ENCODE data around the gene LRRD1. TPM values are rescaled to one million over a fixed set of nuclear protein-coding genes. Genes with fewer than 3 reads are reported as not detected.
"Not testable (repeated sequence)": the region's sequence is repeated elsewhere in the genome, so short reads cannot be mapped to it uniquely, and the experiment has no call there.

The LRRD1 gene
- total RNA-seq, 2 experiments from 2014 or later, result not detected

- no peak for DNase-seq
- H3K4me1 Mint-ChIP-seq, result peaks cover 3% of the 10 kb centered on the region
- H3K27me3 Mint-ChIP-seq, result peaks cover 12% of the 10 kb centered on the region
- H3K9me3 Mint-ChIP-seq, result no peaks in the 10 kb centered on the region
- H3K36me3 Mint-ChIP-seq, result no peaks in the 10 kb centered on the region
- no peak overlapping the region for H3K4me3 Mint-ChIP-seq
- H3K27ac Mint-ChIP-seq, result no peak overlapping the region
These were observed 22.0 kb downstream of the LRRD1 start for GRCh38 chr7:92156990-92157389.

GRCh38 chr7:92155108-92155739 lies 23.7 kb downstream of the LRRD1 start:
- Mint-ChIP-seq H3K4me3 (no peak overlapping the region), H3K27ac (no peak overlapping the region)
- no peak for DNase-seq

GRCh38 chr7:92150450-92151017 lies 28.4 kb downstream of the LRRD1 start:
- Mint-ChIP-seq H3K4me3 (no peak overlapping the region), H3K27ac (no peak overlapping the region), H3K27me3 (no peaks in the 10 kb centered on the region), H3K9me3 (no peaks in the 10 kb centered on the region), H3K36me3 (no peaks in the 10 kb centered on the region), H3K4me1 (no peaks in the 10 kb centered on the region)
- no peak for DNase-seq

More at GRCh38 chr7:92155108-92155739, 23.7 kb downstream of the LRRD1 start:
- no peaks in the 10 kb centered on the region for H3K9me3 Mint-ChIP-seq
- H3K36me3 Mint-ChIP-seq, result no peaks in the 10 kb centered on the region
- H3K4me1 Mint-ChIP-seq, result peaks cover 3% of the 10 kb centered on the region
- H3K27me3 Mint-ChIP-seq, result peaks cover 8% of the 10 kb centered on the region

- no peak for DNase-seq
- Mint-ChIP-seq H3K4me1 (no peaks in the 10 kb centered on the region), H3K27me3 (no peaks in the 10 kb centered on the region), H3K4me3 (no peak overlapping the region), H3K36me3 (no peaks in the 10 kb centered on the region), H3K27ac (no peak overlapping the region), H3K9me3 (no peaks in the 10 kb centered on the region)
These were observed 29.2 kb downstream of the LRRD1 start for GRCh38 chr7:92149736-92150239.

- not testable (repeated sequence) for H3K27me3 Mint-ChIP-seq, H3K4me3 Mint-ChIP-seq, DNase-seq, H3K4me1 Mint-ChIP-seq, H3K9me3 Mint-ChIP-seq, H3K36me3 Mint-ChIP-seq, H3K27ac Mint-ChIP-seq
These were observed 35.6 kb downstream of the LRRD1 start for GRCh38 chr7:92143192-92143880.

GRCh38 chr7:92142791-92143190 lies 36.2 kb downstream of the LRRD1 start:
- H3K4me3 Mint-ChIP-seq, result peak overlapping the region; percentile 24
- not testable (repeated sequence) for H3K27me3 Mint-ChIP-seq, H3K27ac Mint-ChIP-seq, H3K9me3 Mint-ChIP-seq, DNase-seq, H3K4me1 Mint-ChIP-seq, H3K36me3 Mint-ChIP-seq

- no peak for DNase-seq
- Mint-ChIP-seq H3K36me3 (no peaks in the 10 kb centered on the region), H3K4me3 (no peak overlapping the region), H3K9me3 (no peaks in the 10 kb centered on the region), H3K27me3 (no peaks in the 10 kb centered on the region), H3K27ac (no peak overlapping the region), H3K4me1 (no peaks in the 10 kb centered on the region)
These were observed 37.8 kb downstream of the LRRD1 start for GRCh38 chr7:92141161-92141560.

- Mint-ChIP-seq H3K27ac (no peak overlapping the region), H3K9me3 (no peaks in the 10 kb centered on the region), H3K4me3 (no peak overlapping the region), H3K4me1 (peaks cover 19% of the 10 kb centered on the region), H3K27me3 (peaks cover 6% of the 10 kb centered on the region), H3K36me3 (peaks cover 12% of the 10 kb centered on the region)
- DNase-seq, result no peak
These were observed 41.4 kb downstream of the LRRD1 start for GRCh38 chr7:92137557-92137956.

- H3K27me3 Mint-ChIP-seq, result peaks cover 6% of the 10 kb centered on the region
- peaks cover 26% of the 10 kb centered on the region for H3K4me1 Mint-ChIP-seq
- peaks cover 18% of the 10 kb centered on the region for H3K36me3 Mint-ChIP-seq
- peak overlapping the region; percentile 98 for H3K4me3 Mint-ChIP-seq
- no peak for DNase-seq
- H3K27ac Mint-ChIP-seq, result peak overlapping the region; percentile 100
- no peaks in the 10 kb centered on the region for H3K9me3 Mint-ChIP-seq
These were observed 43.7 kb downstream of the LRRD1 start for GRCh38 chr7:92135052-92135889.

- Mint-ChIP-seq H3K4me1 (peaks cover 26% of the 10 kb centered on the region), H3K4me3 (peak within 1 kb of the TSS; percentile 98), H3K27ac (peak within 1 kb of the TSS; percentile 100), H3K9me3 (no peaks in the 10 kb centered on the region), H3K36me3 (peaks cover 22% of the 10 kb centered on the region), H3K27me3 (peaks cover 6% of the 10 kb centered on the region)
- DNase-seq, result peak; percentile 92
These were observed 44.5 kb downstream of the LRRD1 start, which contains the start of gene CYP51A1 for GRCh38 chr7:92134271-92135051. TSS of gene CYP51A1 (minus strand) at chr7:92134477. CDS start at chr7:92134364, 113 bp downstream.

GRCh38 chr7:92133737-92134270 lies 45.1 kb downstream of the LRRD1 start:
- Mint-ChIP-seq H3K4me1 (peaks cover 26% of the 10 kb centered on the region), H3K9me3 (no peaks in the 10 kb centered on the region), H3K27me3 (peaks cover 6% of the 10 kb centered on the region), H3K4me3 (peak overlapping the region; percentile 98), H3K36me3 (peaks cover 23% of the 10 kb centered on the region), H3K27ac (peak overlapping the region; percentile 100)
- DNase-seq, result peak; percentile 75

GRCh38 chr7:92133133-92133736 lies 45.7 kb downstream of the LRRD1 start:
- Mint-ChIP-seq H3K27ac (peak overlapping the region; percentile 100), H3K4me3 (peak overlapping the region; percentile 98), H3K36me3 (peaks cover 25% of the 10 kb centered on the region), H3K9me3 (no peaks in the 10 kb centered on the region), H3K4me1 (peaks cover 26% of the 10 kb centered on the region), H3K27me3 (peaks cover 6% of the 10 kb centered on the region)
- no peak for DNase-seq

GRCh38 chr7:92131764-92132330 lies 47.1 kb downstream of the LRRD1 start:
- H3K9me3 Mint-ChIP-seq, result no peaks in the 10 kb centered on the region
- no peak overlapping the region for H3K27ac Mint-ChIP-seq
- DNase-seq, result no peak
- H3K4me1 Mint-ChIP-seq, result peaks cover 26% of the 10 kb centered on the region
- peaks cover 6% of the 10 kb centered on the region for H3K27me3 Mint-ChIP-seq
- peaks cover 26% of the 10 kb centered on the region for H3K36me3 Mint-ChIP-seq
- H3K4me3 Mint-ChIP-seq, result no peak overlapping the region
